DOHH2 (cell line): ENCODE data around the gene JAG2.

Experiments used
- H3F3A ChIP-seq: fragments of 200-600 bp; sonication (generic), shearing (Covaris generic); 2 replicates; pipeline ENCODE4 v1.6.0; 2016; ENCODE audit warnings: antibody characterized with exemption, mild to moderate bottlenecking; ENCODE audit not compliant: control insufficient read depth, insufficient read depth
- H3K27ac ChIP-seq: fragments of 200-600 bp; sonication (generic); 2 replicates; pipeline ENCODE4 v1.5.1; 2014; ENCODE audit warnings: low read depth, mild to moderate bottlenecking, low read length, moderate library complexity
- H3K27me3 ChIP-seq: fragments of 200-600 bp; sonication (generic); 2 replicates; pipeline ENCODE4 v1.6.1; 2014; ENCODE audit warnings: mild to moderate bottlenecking, low read length, mixed read lengths; ENCODE audit not compliant: control insufficient read depth
- H3K36me3 ChIP-seq: fragments of 200-600 bp; sonication (generic); 2 replicates; pipeline ENCODE4 v1.6.1; 2014; ENCODE audit warnings: mild to moderate bottlenecking, low read length, moderate library complexity, mixed read lengths; ENCODE audit not compliant: control insufficient read depth
- H3K4me1 ChIP-seq: fragments of 200-600 bp; sonication (generic); 2 replicates; pipeline ENCODE4 v1.6.1; 2014; ENCODE audit warnings: mild to moderate bottlenecking, low read length, mixed read lengths; ENCODE audit not compliant: control insufficient read depth
- H3K4me2 ChIP-seq: fragments of 200-600 bp; sonication (generic); 2 replicates; pipeline ENCODE4 v1.6.0; 2014; ENCODE audit warnings: mild to moderate bottlenecking, low read length, moderate library complexity
- H3K4me3 ChIP-seq: fragments of 200-600 bp; sonication (generic); 2 replicates; pipeline ENCODE4 v1.5.1; 2014; ENCODE audit warnings: mild to moderate bottlenecking, low read length, mixed read lengths
- H3K79me2 ChIP-seq: fragments of 200-600 bp; sonication (generic); 2 replicates; pipeline ENCODE4 v1.6.1; 2014; ENCODE audit warnings: mild to moderate bottlenecking, low read length, mixed read lengths; ENCODE audit not compliant: control insufficient read depth
- H3K9me2 ChIP-seq: fragments of 200-600 bp; sonication (generic); replicated peaks from 2 replicates; pipeline ENCODE4 v1.6.1; 2014; ENCODE audit warnings: mild to moderate bottlenecking, low read length, mixed read lengths; ENCODE audit not compliant: control insufficient read depth
- H3K9me3 ChIP-seq: fragments of 200-600 bp; sonication (generic); 2 replicates; pipeline ENCODE4 v1.6.1; 2014; ENCODE audit warnings: antibody characterized with exemption, low read length, mixed read lengths; ENCODE audit not compliant: control insufficient read depth, insufficient read depth
- H4K20me1 ChIP-seq: fragments of 200-600 bp; sonication (generic); 2 replicates; pipeline ENCODE4 v1.6.0; 2014; ENCODE audit warnings: low read depth, mild to moderate bottlenecking, antibody characterized with exemption, low read length, moderate library complexity; ENCODE audit not compliant: control insufficient read depth, insufficient read depth
- CTCF ChIP-seq: fragments of 200-600 bp; sonication (generic); IDR thresholded peaks from one replicate; pipeline ENCODE4 v1.5.1; 2014; ENCODE audit warnings: antibody characterized with exemption, mild to moderate bottlenecking, low read depth, low read length; ENCODE audit not compliant: poor library complexity, severe bottlenecking
- EZH2phosphoT487 ChIP-seq: fragments of 200-600 bp; sonication (generic); IDR thresholded peaks from 2 replicates; pipeline ENCODE4 v1.6.1; 2017; ENCODE audit warnings: borderline replicate concordance, mild to moderate bottlenecking, antibody characterized with exemption, low read length, moderate library complexity, mixed read lengths

Gene JAG2

GRCh38 chr14:105146181-105146975, 22.2 kb downstream of the JAG2 start:
- H3K4me1 ChIP-seq: no peaks in the 10 kb centered on the region
- no peaks in the 10 kb centered on the region for H3K9me3 ChIP-seq
- no peaks in the 10 kb centered on the region for H4K20me1 ChIP-seq
- no peak overlapping the region for H3K4me2 ChIP-seq
- no peaks in the 10 kb centered on the region for H3K27me3 ChIP-seq
- H3K9me2 ChIP-seq: no peaks in the 10 kb centered on the region
- no peaks in the 10 kb centered on the region for H3K36me3 ChIP-seq
- H3K27ac ChIP-seq: no peak overlapping the region
- H3K79me2 ChIP-seq: no peaks in the 10 kb centered on the region
- TF ChIP-seq CTCF: no peak
- TF ChIP-seq EZH2phosphoT487: no peak
- H3K4me3 ChIP-seq: no peak overlapping the region
- no peaks in the 10 kb centered on the region for H3F3A ChIP-seq

GRCh38 chr14:105145381-105146180, 23.0 kb downstream of the JAG2 start:
- Histone ChIP-seq H3K27ac (no peak overlapping the region), H3K36me3 (no peaks in the 10 kb centered on the region)

GRCh38 chr14:105144666-105145380, 23.8 kb downstream of the JAG2 start:
- Histone ChIP-seq H3K36me3 (no peaks in the 10 kb centered on the region), H3K9me2 (no peaks in the 10 kb centered on the region), H4K20me1 (no peaks in the 10 kb centered on the region), H3K79me2 (no peaks in the 10 kb centered on the region), H3K4me3 (no peak overlapping the region), H3K27me3 (no peaks in the 10 kb centered on the region), H3K4me2 (no peak overlapping the region), H3K27ac (no peak overlapping the region), H3K4me1 (no peaks in the 10 kb centered on the region), H3F3A (no peaks in the 10 kb centered on the region), H3K9me3 (peaks cover 9% of the 10 kb centered on the region; the same call in 1 of the 2 replicates)
- TF ChIP-seq EZH2phosphoT487 (no peak), CTCF (peak; percentile 37)

More at GRCh38 chr14:105145381-105146180, 23.0 kb downstream of the JAG2 start:
- Histone ChIP-seq H3F3A (no peaks in the 10 kb centered on the region), H3K27me3 (no peaks in the 10 kb centered on the region), H3K4me2 (no peak overlapping the region), H3K79me2 (no peaks in the 10 kb centered on the region), H3K4me1 (no peaks in the 10 kb centered on the region), H4K20me1 (no peaks in the 10 kb centered on the region), H3K4me3 (no peak overlapping the region), H3K9me2 (no peaks in the 10 kb centered on the region), H3K9me3 (peaks cover 2% of the 10 kb centered on the region; the same call in 1 of the 2 replicates)
- TF ChIP-seq CTCF (no peak), EZH2phosphoT487 (no peak)
